Ovary (tissue), 3 donors: ENCODE results near the gene ACSL3.

Source experiments
- EP300 ChIP-seq: sonication (generic); formaldehyde crosslinking; IDR thresholded peaks from one replicate; pipeline ENCODE4 v1.6.1; 2017; ENCODE audit warnings: antibody characterized with exemption
- POLR2A ChIP-seq: fragments of 450-650 bp; IDR thresholded peaks from one replicate; pipeline ENCODE4 v1.6.1; 2017; ENCODE audit warnings: antibody characterized with exemption, mild to moderate bottlenecking, moderate library complexity
- TF ChIP-seq, protein P1 (sequence below), 3 donors: fragments of 450-650 bp in 2 of 3; fragments of 200-600 bp in 1 of 3; IDR thresholded peaks; one replicate each; pipeline versions ENCODE4 v1.5.1 to v1.8.0; 2016 to 2022; ENCODE audit warnings: antibody characterized with exemption in 3 of 3, mild to moderate bottlenecking in 1 of 3
- donor health status: DM: no; HTN: no; CAD: no.

DNA sequence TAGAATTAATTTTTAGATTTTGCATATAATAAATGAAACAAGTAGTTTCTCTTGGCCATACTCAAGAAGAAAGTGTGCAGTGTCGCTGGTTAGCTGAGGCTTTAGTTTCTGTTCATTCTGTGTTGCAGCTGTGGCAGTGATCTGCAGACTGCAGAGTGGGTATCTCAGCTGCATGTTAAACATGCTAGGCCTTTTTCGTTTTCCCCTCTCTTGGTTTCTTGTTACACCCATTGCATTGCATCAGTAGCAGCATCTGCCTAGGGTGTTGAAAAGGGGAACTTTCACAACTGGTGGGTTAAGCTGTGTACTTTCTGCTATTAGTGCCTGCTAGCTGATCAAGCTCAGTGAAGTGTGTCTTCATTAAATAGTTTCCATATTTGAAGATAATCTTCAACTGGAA is 51.3 kb downstream of the ACSL3 start:
- TF ChIP-seq, protein P1, sequence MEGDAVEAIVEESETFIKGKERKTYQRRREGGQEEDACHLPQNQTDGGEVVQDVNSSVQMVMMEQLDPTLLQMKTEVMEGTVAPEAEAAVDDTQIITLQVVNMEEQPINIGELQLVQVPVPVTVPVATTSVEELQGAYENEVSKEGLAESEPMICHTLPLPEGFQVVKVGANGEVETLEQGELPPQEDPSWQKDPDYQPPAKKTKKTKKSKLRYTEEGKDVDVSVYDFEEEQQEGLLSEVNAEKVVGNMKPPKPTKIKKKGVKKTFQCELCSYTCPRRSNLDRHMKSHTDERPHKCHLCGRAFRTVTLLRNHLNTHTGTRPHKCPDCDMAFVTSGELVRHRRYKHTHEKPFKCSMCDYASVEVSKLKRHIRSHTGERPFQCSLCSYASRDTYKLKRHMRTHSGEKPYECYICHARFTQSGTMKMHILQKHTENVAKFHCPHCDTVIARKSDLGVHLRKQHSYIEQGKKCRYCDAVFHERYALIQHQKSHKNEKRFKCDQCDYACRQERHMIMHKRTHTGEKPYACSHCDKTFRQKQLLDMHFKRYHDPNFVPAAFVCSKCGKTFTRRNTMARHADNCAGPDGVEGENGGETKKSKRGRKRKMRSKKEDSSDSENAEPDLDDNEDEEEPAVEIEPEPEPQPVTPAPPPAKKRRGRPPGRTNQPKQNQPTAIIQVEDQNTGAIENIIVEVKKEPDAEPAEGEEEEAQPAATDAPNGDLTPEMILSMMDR (IDR thresholded peaks at IDR 0.05), result no peak
- TF ChIP-seq POLR2A (no peak), EP300 (no peak)
